NT2/D1 (cell line): Measurements from ENCODE around the gene HYDIN.
"Not testable (repeated sequence)": the region's sequence is repeated elsewhere in the genome, so short reads cannot be mapped to it uniquely, and the experiment has no call there.

Experiments used
- DNase-seq: peaks from one replicate; pipeline ENCODE4 v3.0.0-alpha.2; 2011; ENCODE audit warnings: low read depth, low spot score
- H3K27me3 ChIP-seq: 2 replicates; pipeline ENCODE4 v1.6.0; 2011; ENCODE audit warnings: mild to moderate bottlenecking; ENCODE audit not compliant: insufficient read length, insufficient read depth
- H3K36me3 ChIP-seq: 2 replicates; pipeline ENCODE4 v1.6.1; 2011; ENCODE audit warnings: mild to moderate bottlenecking, low read length, mixed read lengths; ENCODE audit not compliant: insufficient read depth, insufficient read length
- H3K4me1 ChIP-seq: 2 replicates; pipeline ENCODE4 v1.5.1; 2011; ENCODE audit not compliant: insufficient read depth, insufficient read length
- H3K4me3 ChIP-seq: 2 replicates; pipeline ENCODE4 v1.5.1; 2011; ENCODE audit warnings: low read depth; ENCODE audit not compliant: insufficient read length
- H3K9ac ChIP-seq: 2 replicates; pipeline ENCODE4 v1.6.0; 2011; ENCODE audit warnings: low read depth; ENCODE audit not compliant: insufficient read length
- H3K9me3 ChIP-seq: 2 replicates; pipeline ENCODE4 v1.5.1; 2011; ENCODE audit warnings: mild to moderate bottlenecking, low read length; ENCODE audit not compliant: insufficient read depth

The HYDIN gene

GRCh38 chr16:70999735-71000134 is 230.8 kb downstream of the HYDIN start:
- H3K4me1 ChIP-seq, H3K36me3 ChIP-seq, H3K9me3 ChIP-seq, H3K4me3 ChIP-seq, H3K9ac ChIP-seq, H3K27me3 ChIP-seq: not testable (repeated sequence)
- peak; percentile 25 for DNase-seq

- DNase-seq, H3K4me3 ChIP-seq, H3K9me3 ChIP-seq, H3K9ac ChIP-seq, H3K27me3 ChIP-seq, H3K36me3 ChIP-seq, H3K4me1 ChIP-seq: not testable (repeated sequence)
These were observed 234.7 kb downstream of the HYDIN start for GRCh38 chr16:70995799-70996198.

DNA sequence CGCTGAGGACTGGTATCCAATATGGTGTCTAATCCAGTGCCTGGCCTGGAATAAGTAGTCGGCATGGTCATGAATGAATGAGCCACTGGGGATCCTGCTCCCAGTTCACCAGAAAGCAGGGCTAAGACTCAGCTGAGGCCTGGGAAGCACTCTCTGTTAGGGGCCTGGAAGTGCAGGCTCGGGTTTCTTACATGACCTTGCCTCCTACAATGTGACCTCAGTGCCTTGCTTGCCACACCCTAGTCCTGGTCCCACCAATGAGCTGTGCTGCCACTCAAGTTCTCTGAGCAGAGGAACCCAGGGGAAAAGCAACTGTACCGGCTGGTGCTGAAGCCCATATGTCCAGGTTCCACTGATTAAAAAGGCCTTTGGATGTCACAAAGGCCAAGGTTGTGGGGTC is 238.0 kb downstream of the HYDIN start:
- DNase-seq, H3K9me3 ChIP-seq, H3K9ac ChIP-seq, H3K36me3 ChIP-seq, H3K4me3 ChIP-seq, H3K4me1 ChIP-seq, H3K27me3 ChIP-seq: not testable (repeated sequence)

DNA sequence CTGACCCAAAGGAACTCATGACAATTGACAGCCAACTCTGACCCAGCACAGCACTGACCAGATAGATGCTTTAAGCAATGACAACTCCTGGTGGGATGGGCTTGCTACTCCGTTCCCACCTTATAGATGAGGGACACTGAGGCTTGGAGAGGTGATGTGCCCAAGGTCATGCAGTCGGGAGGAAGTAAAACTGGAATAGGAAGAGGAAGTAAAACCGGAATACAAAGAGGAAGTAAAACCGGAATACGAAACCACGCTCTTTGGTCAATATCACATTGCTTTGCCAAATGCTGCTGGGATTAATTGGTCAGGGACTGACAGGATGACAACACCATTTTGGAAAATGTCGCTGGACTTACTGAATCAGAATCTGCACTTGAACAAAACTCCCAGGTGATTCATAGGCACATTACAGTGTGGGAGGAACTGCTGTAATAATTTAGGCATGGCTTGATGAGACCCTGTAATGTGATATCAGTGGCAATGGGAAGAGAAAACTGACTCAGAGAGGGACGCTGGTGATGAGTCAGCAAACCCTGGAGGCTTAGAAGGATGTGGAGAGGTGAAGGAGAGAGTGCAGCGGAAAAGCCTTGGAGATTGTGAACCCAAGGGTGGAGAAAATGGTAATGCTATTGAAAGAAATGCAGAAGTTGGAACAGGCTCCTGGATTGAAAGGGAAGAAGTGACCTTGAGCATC is 243.4 kb downstream of the HYDIN start:
- not testable (repeated sequence) for H3K36me3 ChIP-seq, H3K4me1 ChIP-seq, H3K9me3 ChIP-seq, H3K9ac ChIP-seq, H3K4me3 ChIP-seq, DNase-seq, H3K27me3 ChIP-seq

DNA sequence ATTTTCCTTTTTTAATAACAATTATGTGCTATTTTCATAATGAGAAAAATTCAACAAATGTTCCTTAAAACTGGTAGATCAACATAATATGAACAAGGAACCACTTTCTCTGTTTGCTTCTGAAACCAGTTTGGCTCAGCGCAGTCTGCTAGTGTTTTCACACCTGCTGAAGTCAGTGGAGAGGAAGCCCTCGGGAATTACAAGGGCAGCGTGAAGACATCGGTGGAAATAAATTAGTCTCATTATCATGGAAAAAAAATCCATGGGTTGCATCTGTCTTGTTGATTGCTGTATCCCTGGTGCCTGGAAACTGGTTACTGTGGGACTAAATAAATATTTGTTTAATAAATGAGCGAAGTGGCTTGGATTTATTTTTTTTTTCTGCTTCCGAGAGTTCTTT is 245.8 kb downstream of the HYDIN start:
- not testable (repeated sequence) for H3K9me3 ChIP-seq, H3K9ac ChIP-seq, H3K36me3 ChIP-seq, H3K4me3 ChIP-seq, H3K4me1 ChIP-seq, DNase-seq, H3K27me3 ChIP-seq

- not testable (repeated sequence) for H3K4me1 ChIP-seq, H3K36me3 ChIP-seq, H3K9me3 ChIP-seq, H3K4me3 ChIP-seq, DNase-seq, H3K27me3 ChIP-seq, H3K9ac ChIP-seq
These were observed 262.2 kb downstream of the HYDIN start for GRCh38 chr16:70968332-70968731.

DNA sequence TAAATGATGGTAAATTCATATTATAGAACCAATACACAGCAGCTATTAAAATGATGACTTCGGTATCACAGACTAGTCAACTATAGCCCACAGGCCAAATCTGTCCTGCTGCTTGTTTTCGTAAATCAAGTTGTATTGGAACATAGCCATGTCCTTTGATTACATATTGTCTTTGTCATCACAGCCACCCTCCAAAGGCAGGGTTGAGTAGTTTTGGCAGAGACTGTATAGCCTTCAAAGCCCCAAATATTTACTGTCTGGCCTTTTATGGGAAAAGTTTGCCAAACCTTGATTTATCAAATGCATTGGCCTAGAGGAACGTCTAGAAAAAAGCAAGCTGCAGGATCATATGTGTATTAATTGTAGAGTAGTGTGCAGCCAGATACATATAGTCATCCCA is 270.4 kb downstream of the HYDIN start:
- not testable (repeated sequence) for H3K36me3 ChIP-seq, DNase-seq, H3K9me3 ChIP-seq, H3K4me3 ChIP-seq, H3K9ac ChIP-seq, H3K27me3 ChIP-seq, H3K4me1 ChIP-seq

- not testable (repeated sequence) for H3K9ac ChIP-seq, H3K27me3 ChIP-seq, H3K9me3 ChIP-seq, DNase-seq, H3K36me3 ChIP-seq, H3K4me1 ChIP-seq, H3K4me3 ChIP-seq
These were observed 275.6 kb downstream of the HYDIN start for GRCh38 chr16:70954922-70955321.

DNA sequence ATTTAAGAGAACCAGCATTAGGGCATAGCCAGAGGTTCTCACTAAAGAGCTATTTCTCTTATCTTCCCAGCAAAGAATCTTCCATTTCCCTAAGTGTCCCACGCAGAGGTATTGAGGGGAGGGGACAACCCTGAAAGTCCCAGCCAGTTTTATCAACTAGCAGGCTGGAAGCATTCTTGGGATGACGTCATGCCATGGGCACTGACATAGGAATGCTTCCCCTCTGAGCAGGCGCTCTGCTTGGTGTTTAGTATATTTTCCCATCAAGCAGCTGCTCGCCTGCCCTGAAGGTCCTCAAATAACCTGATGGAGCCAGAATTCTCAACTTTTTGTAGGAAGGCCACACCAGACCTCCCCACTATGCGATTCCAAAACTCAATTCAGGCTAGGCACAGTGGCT is 276.7 kb downstream of the HYDIN start:
- H3K9ac ChIP-seq, H3K27me3 ChIP-seq, H3K4me1 ChIP-seq, H3K9me3 ChIP-seq, H3K36me3 ChIP-seq, H3K4me3 ChIP-seq, DNase-seq: not testable (repeated sequence)

DNA sequence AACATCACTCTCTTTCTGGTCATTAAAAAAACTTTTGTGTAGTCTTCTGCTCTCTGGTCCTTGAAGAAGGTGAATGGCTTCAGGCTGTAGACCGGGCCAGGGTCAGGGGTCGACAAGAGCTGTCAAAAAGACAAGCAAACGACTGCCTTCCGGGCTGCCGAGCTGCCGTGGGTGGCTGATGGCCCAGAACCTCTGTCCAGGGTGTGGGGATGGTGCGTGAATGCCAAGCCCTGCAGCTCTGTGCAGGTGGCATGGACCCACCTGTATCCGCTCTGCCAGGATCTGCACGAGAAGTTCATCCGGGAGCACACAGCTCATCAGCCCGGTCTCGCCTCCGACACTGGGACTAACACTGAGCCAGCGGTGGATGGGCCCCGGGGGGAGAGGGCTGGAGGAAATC is 287.0 kb downstream of the HYDIN start:
- not testable (repeated sequence) for H3K4me3 ChIP-seq, H3K36me3 ChIP-seq, DNase-seq

DNA sequence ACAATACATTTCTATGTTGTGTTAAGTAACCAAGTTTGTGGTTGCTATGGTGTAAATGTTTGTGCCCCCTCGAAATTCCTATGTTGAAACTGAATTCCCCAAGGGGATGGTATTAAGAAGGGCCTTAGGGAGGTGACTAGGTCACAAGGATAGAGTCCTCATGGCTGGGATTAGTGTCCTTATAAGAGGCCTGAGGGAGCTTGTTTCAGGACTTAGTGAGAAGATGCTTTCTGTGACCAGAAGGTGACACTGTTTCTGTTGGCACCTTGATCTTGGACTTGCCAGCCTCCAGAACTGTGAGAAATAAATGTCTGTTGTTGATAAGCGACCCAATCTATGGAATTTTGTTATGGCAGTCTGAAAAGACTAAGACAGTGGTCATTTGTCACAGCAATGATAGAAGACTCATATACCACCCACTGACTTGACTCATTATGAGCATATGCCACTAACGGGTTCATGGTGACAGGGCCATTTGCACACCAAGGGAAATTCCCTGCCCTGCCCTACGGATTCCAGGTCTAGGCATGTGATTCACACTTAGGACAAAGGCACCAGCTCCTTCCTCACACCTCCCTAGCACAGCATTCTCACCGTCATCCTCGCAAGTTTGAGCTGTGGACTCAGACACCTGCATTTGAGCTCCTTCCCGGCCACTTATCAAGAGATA is 290.7 kb downstream of the HYDIN start:
- not testable (repeated sequence) for H3K4me1 ChIP-seq, H3K9me3 ChIP-seq, H3K4me3 ChIP-seq, DNase-seq, H3K36me3 ChIP-seq, H3K27me3 ChIP-seq, H3K9ac ChIP-seq

More for the DNA sequence above, 287.0 kb downstream of the HYDIN start:
- not testable (repeated sequence) for H3K4me1 ChIP-seq, H3K9ac ChIP-seq, H3K27me3 ChIP-seq, H3K9me3 ChIP-seq

DNA sequence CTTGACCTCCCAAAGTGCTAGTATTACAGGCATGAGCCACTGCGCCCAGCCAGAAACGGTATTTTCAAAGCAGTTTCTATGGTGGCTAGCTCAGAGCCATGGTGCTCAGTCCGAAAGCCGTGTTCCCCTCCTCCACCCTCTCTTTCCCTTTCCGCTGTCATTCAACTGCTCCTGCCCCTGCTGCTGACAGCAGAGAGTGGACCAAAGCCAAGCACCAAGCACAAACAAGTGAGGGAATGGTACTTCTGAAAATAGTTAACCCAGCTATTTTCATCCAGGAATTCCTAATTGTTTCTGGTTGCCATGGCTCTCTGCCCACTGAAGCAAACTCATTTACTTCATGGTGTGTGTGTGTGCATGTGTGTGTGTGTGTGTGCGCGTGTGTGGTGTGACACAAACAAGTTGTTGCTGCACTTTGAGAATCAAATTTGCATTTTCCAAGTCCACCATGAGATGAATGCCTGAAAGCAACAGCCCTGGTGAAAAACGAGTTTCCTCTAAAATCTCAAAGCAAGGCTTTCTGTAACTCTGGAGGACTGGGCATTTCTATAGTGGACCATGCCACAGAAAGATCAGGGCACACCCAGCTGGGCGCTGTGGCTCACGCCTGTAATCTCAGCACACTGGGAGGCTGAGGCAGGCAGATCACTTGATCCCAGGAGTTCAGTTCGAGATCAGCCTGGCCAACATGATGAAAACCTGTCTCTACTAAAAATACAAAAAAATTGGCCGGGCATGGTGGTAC is 293.6 kb downstream of the HYDIN start:
- DNase-seq = not testable (repeated sequence)

More for the DNA sequence above, 293.6 kb downstream of the HYDIN start:
- not testable (repeated sequence) for H3K4me3 ChIP-seq, H3K27me3 ChIP-seq, H3K4me1 ChIP-seq, H3K36me3 ChIP-seq, H3K9me3 ChIP-seq, H3K9ac ChIP-seq
